Gastroesophageal sphincter (tissue), 4 donors: ENCODE measurements around the gene NABP2. TPM values are rescaled to one million over a fixed set of nuclear protein-coding genes. Genes with fewer than 3 reads are reported as not detected.
"Not testable (repeated sequence)": the region's sequence is repeated elsewhere in the genome, so short reads cannot be mapped to it uniquely, and the experiment has no call there.

Experiments used
- ATAC-seq: fragments of 150-250 bp; one replicate; pipeline ENCODE4 v1.9.1; 2016; ENCODE audit warnings: mild to moderate bottlenecking, moderate library complexity
- H3K27ac ChIP-seq, 4 donors: fragments of 200-600 bp; sonication (generic) in 3 of 4; 1 replicate in 3 of 4; 2 replicates in 1 of 4; pipeline ENCODE4 v1.5.1; 2016 to 2019
- H3K27me3 ChIP-seq: fragments of 200-600 bp; sonication (generic); one replicate; pipeline ENCODE4 v1.5.1; 2019
- H3K36me3 ChIP-seq, 2 donors: fragments of 200-600 bp; sonication (generic); one replicate each; pipeline ENCODE4 v1.5.1; 2019; ENCODE audit warnings: control low read depth in 1 of 2
- H3K4me1 ChIP-seq, 3 donors: fragments of 200-600 bp; sonication (generic); 1 replicate in 2 of 3; 2 replicates in 1 of 3; pipeline ENCODE4 v1.5.1; 2016 to 2019; ENCODE audit warnings: control low read depth in 2 of 3
- H3K4me3 ChIP-seq, 2 donors: fragments of 200-600 bp; sonication (generic); one replicate each; pipeline ENCODE4 v1.5.1; 2019; ENCODE audit warnings: mild to moderate bottlenecking in 1 of 2, moderate library complexity in 1 of 2
- H3K9me3 ChIP-seq, 3 donors: fragments of 200-600 bp; sonication (generic); one replicate each; pipeline ENCODE4 v1.5.1; 2017 to 2019; ENCODE audit warnings: control low read depth in 2 of 3
- CTCF ChIP-seq, 4 experiments: fragments of 200-600 bp in 2 of 4; fragments of 450-650 bp in 2 of 4; sonication (generic) in 1 of 4; IDR thresholded peaks; one replicate each; pipeline ENCODE4 v1.5.1; 2017 to 2019; ENCODE audit warnings: antibody characterized with exemption in 4 of 4, mild to moderate bottlenecking in 2 of 4, moderate library complexity in 2 of 4
- EP300 ChIP-seq: sonication (generic); formaldehyde crosslinking; IDR thresholded peaks from one replicate; pipeline ENCODE4 v1.6.1; 2017; ENCODE audit warnings: antibody characterized with exemption, mild to moderate bottlenecking
- POLR2A ChIP-seq, 2 donors: fragments of 450-650 bp; IDR thresholded peaks; one replicate each; pipeline ENCODE4 v1.6.1; 2017; ENCODE audit warnings: antibody characterized with exemption in 2 of 2, mild to moderate bottlenecking in 2 of 2, moderate library complexity in 1 of 2
- POLR2AphosphoS5 ChIP-seq: sonication (generic); formaldehyde crosslinking; IDR thresholded peaks from one replicate; pipeline ENCODE4 v1.6.1; 2017; ENCODE audit warnings: antibody characterized with exemption
- WGBS, 2 donors: methylation state at CpG; one replicate each; pipeline ENCODE4 v1.1.5; 2018; ENCODE audit warnings: low coverage in 1 of 2; 5-methylcytosine and 5-hydroxymethylcytosine counted together
- total RNA-seq, 4 donors: library from RNA; depleted of rRNA; stranded (reverse); fragments of >200 nt; gene quantifications; one replicate each; pipeline ENCODE4 v1.1.0, GENCODE V29; 2016

Gene NABP2
- total RNA-seq, 4 donors from 2014 or later, result 23.7 to 34.7 (median 28.8) TPM

GRCh38 chr12:56193025-56193578, 31.0 kb upstream of the NABP2 start:
- no peaks in the 10 kb centered on the region for H3K27me3 ChIP-seq
- TF ChIP-seq CTCF (IDR thresholded peaks at IDR 0.05) (peak; percentile 80 to 93 (median 86)), POLR2A (IDR thresholded peaks at IDR 0.05) (no peak), POLR2AphosphoS5 (no peak)
- 15% methylated on average over 1 of the region's 1 CpG; no CpG with 5 or more reads in 1 of the 2 donors for WGBS, 2 donors
- ATAC-seq, result no peak
- no peaks in the 10 kb centered on the region for H3K9me3 ChIP-seq
- H3K4me3 ChIP-seq, result no peak overlapping the region
- no peak overlapping the region for H3K27ac ChIP-seq
- no peaks in the 10 kb centered on the region for H3K36me3 ChIP-seq
- peaks cover 0 to 16% (median 9%) of the 10 kb centered on the region in 3 donors for H3K4me1 ChIP-seq

DNA sequence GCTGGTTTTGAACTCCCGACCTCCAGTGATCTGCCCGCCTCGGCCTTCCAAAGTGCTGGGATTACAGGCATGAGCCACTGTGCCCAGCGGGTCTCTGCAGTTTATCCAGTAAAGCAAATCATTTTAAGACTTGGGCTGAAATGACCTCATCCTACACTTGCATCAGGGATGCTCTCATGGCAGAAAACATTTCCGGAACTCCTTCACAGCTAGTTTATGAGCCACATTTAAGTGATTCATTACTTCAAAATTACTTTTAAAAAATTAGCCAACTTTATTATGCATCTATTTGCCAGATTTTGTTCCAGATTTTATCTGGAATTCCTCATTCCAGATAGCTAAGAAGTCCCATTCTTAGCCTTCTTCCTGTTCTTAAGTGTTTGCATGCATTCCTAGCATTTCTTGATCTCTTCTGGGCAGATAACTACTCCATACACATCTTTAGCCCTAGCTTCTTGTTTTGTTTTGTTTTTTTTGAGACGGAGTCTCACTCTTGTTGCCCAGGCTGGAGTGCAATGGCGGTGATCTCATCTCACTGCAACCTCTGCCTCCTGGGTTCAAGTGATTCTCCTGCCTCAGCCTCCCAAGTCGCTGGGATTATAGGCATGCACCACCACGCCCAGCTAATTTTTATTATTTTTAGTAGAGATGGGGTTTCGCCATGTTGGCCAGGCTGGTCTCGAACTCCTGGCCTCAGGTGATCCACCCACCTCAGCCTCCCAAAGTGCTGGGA, 27.2 kb upstream of the NABP2 start:
- not testable (repeated sequence) for H3K4me1 ChIP-seq, H3K27ac ChIP-seq, H3K4me3 ChIP-seq, H3K36me3 ChIP-seq, H3K9me3 ChIP-seq, H3K27me3 ChIP-seq
- ATAC-seq, result peak; percentile 46
- 61 to 70% methylated on average over 5 to 9 of the region's 11 CpGs for WGBS, 2 donors

DNA sequence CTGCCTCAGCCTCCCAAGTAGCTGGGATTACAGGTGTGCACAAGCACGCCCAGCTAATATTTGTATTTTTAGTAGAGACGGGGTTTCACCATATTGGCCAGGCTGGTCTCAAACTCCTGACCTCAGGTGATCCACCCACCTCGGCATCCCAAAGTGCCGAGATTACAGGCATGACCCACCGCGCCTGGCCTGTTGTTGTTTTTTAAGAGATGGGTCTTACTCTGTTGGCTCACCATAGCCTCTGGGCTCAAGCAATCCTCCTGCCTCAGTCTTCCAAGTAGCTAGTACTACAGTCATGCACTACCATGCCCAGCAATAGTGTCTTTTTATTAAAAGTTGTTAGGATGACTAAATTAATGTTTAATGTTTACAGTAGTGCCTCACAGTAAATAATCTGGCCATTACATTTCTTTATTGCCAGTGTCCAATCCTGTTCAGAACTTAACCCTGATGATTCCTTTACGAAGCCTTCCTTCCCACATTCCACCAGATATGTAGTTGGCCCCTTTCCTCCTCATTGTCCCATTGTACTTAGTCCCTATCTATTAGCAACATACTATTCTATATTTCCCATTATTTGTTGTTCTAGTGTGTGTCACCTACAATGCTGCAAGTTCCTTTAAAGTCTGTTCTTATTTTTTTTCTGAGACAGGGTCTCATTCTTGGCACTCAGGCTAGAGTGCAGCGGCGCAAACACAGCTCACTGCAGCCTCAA, 26.1 kb upstream of the NABP2 start:
- Histone ChIP-seq H3K4me1 (peaks cover 0 to 6% (median 0%) of the 10 kb centered on the region in 3 donors), H3K27me3 (no peaks in the 10 kb centered on the region), H3K36me3 (no peaks in the 10 kb centered on the region), H3K27ac (no peak overlapping the region), H3K9me3 (no peaks in the 10 kb centered on the region), H3K4me3 (no peak overlapping the region)
- WGBS, 2 donors, result 82 to 87% methylated on average over 6 of the region's 9 CpGs
- ATAC-seq, result no peak
- TF ChIP-seq EP300 (no peak), POLR2A (IDR thresholded peaks at IDR 0.05) (no peak), CTCF (IDR thresholded peaks at IDR 0.05) (no peak)

- Histone ChIP-seq H3K4me3 (no peak overlapping the region), H3K4me1 (peaks cover 0 to 6% (median 0%) of the 10 kb centered on the region in 3 donors), H3K27ac (no peak overlapping the region), H3K9me3 (no peaks in the 10 kb centered on the region), H3K36me3 (no peaks in the 10 kb centered on the region), H3K27me3 (no peaks in the 10 kb centered on the region)
- no peak for ATAC-seq
- WGBS, 2 donors, result 32 to 57% methylated on average over 1 of the region's 1 CpG
- no peak for TF ChIP-seq POLR2AphosphoS5
- no peak for TF ChIP-seq POLR2A (IDR thresholded peaks at IDR 0.05)
- TF ChIP-seq CTCF (IDR thresholded peaks at IDR 0.05), result no peak
- no peak for TF ChIP-seq EP300
These were observed 25.3 kb upstream of the NABP2 start for GRCh38 chr12:56198836-56199235.

DNA sequence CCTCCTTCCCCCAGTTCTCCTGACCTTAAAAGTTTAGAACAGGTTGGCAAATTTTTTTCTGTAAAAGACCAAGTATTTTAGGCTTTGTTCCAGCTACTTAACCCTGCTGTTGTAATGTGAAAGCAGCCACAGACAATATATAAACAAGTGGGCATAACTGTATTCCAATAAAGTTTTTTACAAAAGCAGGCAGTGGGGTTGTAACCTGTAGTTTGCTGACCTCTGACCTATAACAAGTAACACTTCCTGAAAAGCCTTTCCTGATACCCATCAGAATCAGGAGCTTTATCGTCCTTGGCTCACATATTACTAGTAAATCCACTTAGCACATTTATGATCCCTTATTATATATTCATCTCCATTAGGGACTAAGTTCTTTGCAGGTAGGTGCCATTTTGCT, 21.8 kb upstream of the NABP2 start:
- 40 to 80% methylated on average over 1 of the region's 1 CpG for WGBS, 2 donors
- TF ChIP-seq POLR2AphosphoS5 (no peak), POLR2A (IDR thresholded peaks at IDR 0.05) (no peak), CTCF (IDR thresholded peaks at IDR 0.05) (no peak), EP300 (no peak)
- Histone ChIP-seq H3K27me3 (no peaks in the 10 kb centered on the region), H3K27ac (peak overlapping the region in 2 of 4 donors; percentile 24 to 41), H3K4me1 (peaks cover 0 to 17% (median 0%) of the 10 kb centered on the region in 3 donors), H3K9me3 (no peaks in the 10 kb centered on the region), H3K4me3 (no peak overlapping the region), H3K36me3 (peaks cover 0 to 35% of the 10 kb centered on the region in 2 donors)
- no peak for ATAC-seq
